Measurements from ENCODE around the gene PSD.

DNA sequence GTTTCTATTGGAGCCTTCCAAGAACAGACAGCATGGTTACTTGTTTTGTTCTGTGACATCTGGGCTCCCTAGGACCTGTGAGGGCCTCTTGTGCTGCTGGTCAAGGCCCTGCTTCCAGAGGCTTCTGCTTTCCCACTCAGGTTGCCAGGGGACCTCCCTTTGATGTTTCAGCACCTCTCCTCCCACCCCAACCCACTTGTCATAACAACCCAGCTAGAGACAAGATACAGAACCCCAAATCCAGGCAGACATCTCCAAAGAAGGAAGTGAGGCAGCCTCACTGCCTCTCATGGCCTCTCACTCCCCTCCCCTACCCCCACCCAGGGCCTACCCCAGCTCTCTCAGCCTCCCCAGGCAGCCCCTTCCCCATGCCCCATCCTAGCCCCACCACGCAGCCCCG is 11.8 kb downstream of the PSD start:
- TF ChIP-seq POLR2A (IDR thresholded peaks at IDR 0.05) (no peak), EP300 (IDR thresholded peaks at IDR 0.05) (no peak)
